ENCODE measurements around the gene AUTS2.

AUTS2 gene

GRCh38 chr7:70586822-70587221 is 988.5 kb downstream of the AUTS2 start:
- TF ChIP-seq CTCF (IDR thresholded peaks at IDR 0.05; ENCODE audit: low read depth, low read length, missing control alignments), result no peak
- no peak for DNase-seq (ENCODE audit: extremely low read depth, low read depth)
- no peak overlapping the region for H3K4me3 ChIP-seq (replicated peaks; ENCODE audit: low read depth, low read length)

GRCh38 chr7:70587739-70588138 is 989.5 kb downstream of the AUTS2 start:
- no peak for DNase-seq (ENCODE audit: extremely low read depth, low read depth)
- TF ChIP-seq CTCF (IDR thresholded peaks at IDR 0.05; ENCODE audit: low read depth, low read length, missing control alignments), result no peak
- no peak overlapping the region for H3K4me3 ChIP-seq (replicated peaks; ENCODE audit: low read depth, low read length)

- TF ChIP-seq CTCF (IDR thresholded peaks at IDR 0.05; ENCODE audit: low read depth, low read length, missing control alignments), result no peak
- H3K4me3 ChIP-seq (replicated peaks; ENCODE audit: low read depth, low read length), result no peak overlapping the region
- DNase-seq (ENCODE audit: extremely low read depth, low read depth), result no peak
Measured at GRCh38 chr7:70588191-70588921, 990.1 kb downstream of the AUTS2 start.

- TF ChIP-seq CTCF (IDR thresholded peaks at IDR 0.05; ENCODE audit: low read depth, low read length, missing control alignments), result no peak
- no peak overlapping the region for H3K4me3 ChIP-seq (replicated peaks; ENCODE audit: low read depth, low read length)
- DNase-seq (ENCODE audit: extremely low read depth, low read depth), result no peak
Measured at GRCh38 chr7:70589010-70589409, 990.7 kb downstream of the AUTS2 start.

GRCh38 chr7:70589590-70589989 is 991.3 kb downstream of the AUTS2 start:
- H3K4me3 ChIP-seq (replicated peaks; ENCODE audit: low read depth, low read length), result no peak overlapping the region
- TF ChIP-seq CTCF (IDR thresholded peaks at IDR 0.05; ENCODE audit: low read depth, low read length, missing control alignments), result no peak
- no peak for DNase-seq (ENCODE audit: extremely low read depth, low read depth)

GRCh38 chr7:70590126-70590854 is 992.0 kb downstream of the AUTS2 start:
- DNase-seq (ENCODE audit: extremely low read depth, low read depth), result no peak
- H3K4me3 ChIP-seq (replicated peaks; ENCODE audit: low read depth, low read length), result no peak overlapping the region
- TF ChIP-seq CTCF (IDR thresholded peaks at IDR 0.05; ENCODE audit: low read depth, low read length, missing control alignments), result no peak

Measured in HFF-Myc (cell line).